Adipocyte (in vitro differentiated cells): ENCODE results near the gene KLHDC1.
A peak's percentile ranks its signal among the peaks of the same experiment; 100 is the strongest.
"Not testable (repeated sequence)": the region's sequence is repeated elsewhere in the genome, so short reads cannot be mapped to it uniquely, and the experiment has no call there.

Experiments
- DNase-seq: peaks from one replicate; pipeline ENCODE4 v3.0.0-alpha.2; 2015; ENCODE audit warnings: low read depth
- H3K27me3 ChIP-seq: replicated peaks from 2 replicates; pipeline ENCODE4 v1.7.0; 2013; ENCODE audit warnings: mild to moderate bottlenecking, low read length, moderate library complexity; ENCODE audit not compliant: control insufficient read depth, insufficient read depth
- H3K36me3 ChIP-seq: 2 replicates; pipeline ENCODE4 v1.7.0; 2013; ENCODE audit warnings: low read length, mild to moderate bottlenecking, moderate library complexity; ENCODE audit not compliant: control insufficient read depth, insufficient read depth, severe bottlenecking
- H3K4me1 ChIP-seq: 2 replicates; pipeline ENCODE4 v1.7.0; 2013; ENCODE audit warnings: mild to moderate bottlenecking, low read length, moderate library complexity; ENCODE audit not compliant: control insufficient read depth, insufficient read depth
- H3K4me3 ChIP-seq: 2 replicates; pipeline ENCODE4 v1.7.0; 2013; ENCODE audit warnings: mild to moderate bottlenecking, low read length, moderate library complexity
- H3K9ac ChIP-seq: 2 replicates; pipeline ENCODE4 v1.7.0; 2013; ENCODE audit warnings: mild to moderate bottlenecking, low read length, moderate library complexity
- H3K9me3 ChIP-seq: 2 replicates; pipeline ENCODE4 v1.7.0; 2013; ENCODE audit warnings: mild to moderate bottlenecking, low read length, moderate library complexity; ENCODE audit not compliant: control insufficient read depth

Gene KLHDC1

DNA sequence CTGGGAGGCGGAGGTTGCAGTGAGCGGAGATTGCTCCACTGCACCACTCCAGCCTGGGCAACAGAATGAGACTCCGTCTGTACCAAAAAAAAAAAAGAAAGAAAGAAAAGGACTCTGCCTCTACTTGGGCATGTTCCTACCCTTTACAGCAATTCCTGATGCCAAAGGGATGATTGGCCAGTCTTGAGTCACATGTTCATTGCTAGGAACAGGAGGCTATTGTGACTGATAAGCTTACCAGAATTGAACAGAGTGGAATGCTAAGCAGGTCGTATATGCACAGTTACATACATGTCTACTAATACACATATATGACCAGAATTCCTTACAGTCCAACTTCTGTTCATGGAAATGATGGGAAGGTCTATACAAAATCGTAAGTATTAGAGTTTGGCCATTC lies 34.3 kb downstream of the KLHDC1 start:
- H3K27me3 ChIP-seq = no peaks in the 10 kb centered on the region
- no peak overlapping the region for H3K4me3 ChIP-seq
- no peak overlapping the region for H3K9ac ChIP-seq
- no peaks in the 10 kb centered on the region for H3K9me3 ChIP-seq
- H3K4me1 ChIP-seq = no peaks in the 10 kb centered on the region
- peaks cover 48% of the 10 kb centered on the region for H3K36me3 ChIP-seq
- DNase-seq = no peak

DNA sequence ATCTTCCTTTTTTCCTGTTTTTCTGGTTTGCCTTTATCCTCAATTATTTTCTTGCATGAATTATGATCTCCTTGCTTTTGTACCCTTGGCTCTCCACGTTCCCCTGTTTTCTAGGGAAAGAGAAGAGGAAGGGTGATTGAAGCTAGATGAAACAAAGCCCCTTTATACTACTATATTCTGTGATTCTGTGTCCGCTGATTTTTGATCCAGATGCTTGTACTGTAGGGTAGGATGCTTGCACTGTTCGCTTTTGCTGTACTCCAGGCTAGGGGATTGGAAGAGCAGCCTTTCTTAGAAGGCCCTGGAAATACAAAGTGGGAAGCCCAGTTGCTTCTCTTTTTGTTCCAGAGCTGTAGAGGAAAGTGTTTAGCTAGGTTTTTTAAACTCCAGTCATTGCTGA lies 40.0 kb downstream of the KLHDC1 start:
- DNase-seq = no peak
- Histone ChIP-seq H3K27me3 (no peaks in the 10 kb centered on the region), H3K4me3 (no peak overlapping the region), H3K9ac (no peak overlapping the region), H3K36me3 (peaks cover 32% of the 10 kb centered on the region), H3K4me1 (no peaks in the 10 kb centered on the region), H3K9me3 (no peaks in the 10 kb centered on the region)

DNA sequence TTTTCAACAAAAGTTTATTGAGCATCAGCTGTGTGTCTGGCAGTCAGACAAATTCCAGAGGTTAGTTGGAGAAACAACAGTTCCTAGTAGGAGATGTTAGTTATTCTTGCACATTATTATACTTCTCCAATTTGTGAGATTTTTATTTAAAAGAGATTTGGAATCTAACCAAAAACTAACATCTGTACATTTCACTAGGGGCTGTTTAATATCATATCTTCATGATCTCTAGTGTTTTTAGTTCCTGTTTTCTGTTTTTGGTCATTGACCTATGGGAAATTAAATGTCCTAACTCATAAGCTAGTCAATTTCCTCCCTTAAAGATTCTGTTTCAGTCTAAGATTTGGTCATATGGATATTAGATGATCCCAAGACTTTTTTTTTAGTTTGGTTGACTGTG lies 40.9 kb downstream of the KLHDC1 start:
- H3K9ac ChIP-seq = no peak overlapping the region
- H3K9me3 ChIP-seq = no peaks in the 10 kb centered on the region
- H3K27me3 ChIP-seq = no peaks in the 10 kb centered on the region
- H3K4me3 ChIP-seq = no peak overlapping the region
- DNase-seq = no peak
- H3K36me3 ChIP-seq = peaks cover 26% of the 10 kb centered on the region
- H3K4me1 ChIP-seq = no peaks in the 10 kb centered on the region

DNA sequence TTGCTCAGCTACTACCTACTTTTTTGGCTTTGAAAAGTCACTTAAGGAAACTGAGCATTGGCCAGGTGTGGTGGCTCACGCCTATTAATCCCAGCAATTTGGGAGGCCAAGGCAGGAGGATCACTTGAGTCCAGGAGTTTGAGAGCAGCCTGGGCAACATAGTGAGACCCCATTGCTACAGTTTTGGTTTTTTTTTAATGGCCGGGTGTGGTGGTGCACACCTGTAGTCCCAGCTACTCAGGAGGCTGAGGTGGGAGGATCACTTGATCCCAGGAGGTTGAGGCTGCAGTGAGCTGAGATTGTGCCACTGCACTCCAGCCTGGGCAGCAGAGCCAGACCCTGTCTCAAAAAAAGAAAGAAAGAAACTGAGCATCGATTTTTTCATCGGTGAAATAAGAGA lies 42.7 kb downstream of the KLHDC1 start:
- peaks cover 18% of the 10 kb centered on the region for H3K36me3 ChIP-seq
- H3K9ac ChIP-seq, H3K9me3 ChIP-seq, H3K4me1 ChIP-seq, DNase-seq, H3K27me3 ChIP-seq, H3K4me3 ChIP-seq: not testable (repeated sequence)

DNA sequence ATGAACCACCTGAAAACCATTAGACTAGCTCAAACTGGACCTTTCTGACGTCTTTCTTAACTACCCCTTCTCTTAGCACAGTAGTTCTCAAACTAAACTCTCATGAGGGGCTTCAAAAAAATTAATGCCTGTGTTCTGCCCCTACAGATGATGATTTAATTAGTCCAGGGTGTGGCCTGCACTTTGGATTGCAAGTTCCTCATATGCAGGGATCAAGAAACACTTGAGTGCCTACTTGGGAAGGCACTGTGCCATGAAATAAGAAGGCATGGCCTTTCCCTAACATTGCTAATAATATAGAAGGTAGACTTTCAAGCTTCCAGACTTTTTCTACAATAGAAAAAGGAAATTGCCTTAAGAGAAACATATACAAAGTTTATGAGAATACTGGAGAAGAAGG lies 52.3 kb downstream of the KLHDC1 start:
- H3K36me3 ChIP-seq = peaks cover 31% of the 10 kb centered on the region
- H3K9ac ChIP-seq = no peak overlapping the region
- DNase-seq = no peak
- H3K9me3 ChIP-seq = no peaks in the 10 kb centered on the region
- H3K4me1 ChIP-seq = no peaks in the 10 kb centered on the region
- no peak overlapping the region for H3K4me3 ChIP-seq
- no peaks in the 10 kb centered on the region for H3K27me3 ChIP-seq

DNA sequence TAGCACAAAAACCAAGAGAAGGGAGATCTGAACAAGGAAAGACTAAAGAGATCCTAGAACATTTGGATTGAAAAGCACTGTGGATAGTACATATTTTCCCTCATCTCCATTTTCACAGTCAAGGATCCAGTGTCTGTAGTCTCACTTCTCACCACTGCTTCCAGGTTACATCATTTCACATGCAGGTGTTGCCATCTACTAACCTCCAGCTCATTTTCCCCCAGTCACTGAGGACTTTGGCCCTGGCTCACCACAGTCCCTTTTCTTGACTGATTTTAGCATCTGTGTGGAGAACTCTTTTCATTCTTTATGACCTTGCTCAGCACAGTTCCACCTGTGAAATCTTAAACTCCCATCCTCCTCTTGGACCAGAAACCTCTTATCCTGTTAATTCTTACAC lies 53.6 kb downstream of the KLHDC1 start:
- H3K27me3 ChIP-seq, H3K4me1 ChIP-seq, H3K9me3 ChIP-seq, H3K9ac ChIP-seq, DNase-seq, H3K4me3 ChIP-seq: not testable (repeated sequence)
- peaks cover 38% of the 10 kb centered on the region for H3K36me3 ChIP-seq

DNA sequence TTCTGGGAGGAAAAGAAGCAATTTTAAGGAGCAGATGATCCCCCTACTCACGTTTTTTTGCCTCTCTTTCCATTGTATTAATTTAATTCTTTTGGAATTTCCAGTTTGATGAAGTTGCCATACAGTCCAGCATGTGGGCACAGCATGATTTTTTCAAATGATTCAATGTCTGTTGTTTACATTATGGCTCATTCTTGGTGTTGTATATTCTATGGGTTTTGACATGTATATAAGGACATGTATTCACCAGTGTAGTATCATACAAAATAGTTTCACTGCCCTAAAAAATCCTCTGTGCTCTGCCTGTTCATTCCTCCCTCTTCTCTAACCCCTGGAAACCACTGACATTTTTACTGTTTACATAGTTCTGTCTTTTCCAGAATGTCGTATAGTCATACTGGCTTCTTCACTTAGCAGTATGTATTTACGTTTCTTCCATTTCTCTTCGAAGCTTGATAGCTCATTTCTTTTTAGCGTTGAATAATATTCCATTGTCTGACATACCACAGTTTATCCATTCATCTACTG lies 61.7 kb downstream of the KLHDC1 start:
- Histone ChIP-seq H3K4me1 (no peaks in the 10 kb centered on the region), H3K9me3 (no peaks in the 10 kb centered on the region), H3K4me3 (no peak overlapping the region), H3K27me3 (no peaks in the 10 kb centered on the region), H3K36me3 (peaks cover 19% of the 10 kb centered on the region), H3K9ac (no peak overlapping the region)
- no peak for DNase-seq

DNA sequence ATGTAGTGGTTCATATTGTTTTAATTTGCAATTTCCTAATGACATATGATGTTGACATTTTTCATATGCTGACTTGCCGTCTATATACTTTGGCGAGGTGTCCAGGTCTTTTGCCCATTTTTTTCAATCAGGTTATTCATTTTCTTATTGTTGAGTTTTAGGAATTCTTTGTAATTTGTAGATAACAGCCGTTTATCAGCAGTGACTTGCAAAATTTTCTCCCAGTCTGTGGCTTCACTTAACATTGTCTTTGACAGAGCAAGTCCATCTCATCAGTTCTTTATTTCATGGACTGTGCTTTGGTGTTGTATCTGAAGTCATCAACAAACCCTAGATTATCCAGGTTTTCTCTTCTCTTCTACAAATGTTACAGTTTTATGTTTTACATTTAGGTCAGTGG lies 62.5 kb downstream of the KLHDC1 start:
- DNase-seq = no peak
- no peaks in the 10 kb centered on the region for H3K27me3 ChIP-seq

DNA sequence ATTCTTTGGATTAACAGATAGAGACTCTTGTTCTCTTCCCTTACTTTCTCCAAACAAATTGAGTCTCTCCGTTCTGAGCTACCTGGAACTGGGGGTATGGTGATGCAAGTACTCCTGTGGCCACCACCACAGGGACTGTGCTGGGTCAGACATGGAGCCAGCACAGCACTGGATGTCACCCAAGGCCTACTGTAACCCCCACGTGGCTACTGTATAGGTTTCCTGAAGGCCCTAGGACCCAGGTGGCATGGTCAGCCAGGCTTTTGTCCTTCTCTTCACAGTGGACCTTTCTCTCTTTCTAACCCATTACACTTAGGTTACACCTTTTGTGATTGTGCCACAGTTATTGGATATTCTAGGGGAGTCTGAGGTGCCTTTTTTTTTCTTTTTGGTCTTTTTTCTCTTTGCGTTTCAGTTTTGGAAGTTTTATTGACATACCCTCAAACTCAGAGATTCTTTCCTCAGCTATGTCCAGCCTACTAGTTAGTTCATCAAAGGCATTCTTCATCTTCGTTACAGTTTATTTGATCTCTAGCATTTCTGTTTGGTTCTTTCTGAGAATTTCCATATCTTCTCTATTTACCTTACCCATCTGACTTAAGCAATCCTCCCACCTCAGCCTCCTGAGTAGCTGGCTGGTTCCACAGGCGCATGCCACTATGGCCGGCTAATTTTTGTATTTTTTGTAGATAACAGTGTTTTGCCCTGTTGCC lies 69.1 kb downstream of the KLHDC1 start:
- Histone ChIP-seq H3K9me3 (no peaks in the 10 kb centered on the region), H3K9ac (no peak overlapping the region), H3K4me1 (peaks cover 3% of the 10 kb centered on the region), H3K36me3 (no peaks in the 10 kb centered on the region), H3K4me3 (no peak overlapping the region), H3K27me3 (no peaks in the 10 kb centered on the region)
- no peak for DNase-seq

More for the DNA sequence above, 62.5 kb downstream of the KLHDC1 start:
- Histone ChIP-seq H3K4me1 (no peaks in the 10 kb centered on the region), H3K9ac (no peak overlapping the region), H3K4me3 (no peak overlapping the region), H3K36me3 (peaks cover 19% of the 10 kb centered on the region), H3K9me3 (no peaks in the 10 kb centered on the region)

DNA sequence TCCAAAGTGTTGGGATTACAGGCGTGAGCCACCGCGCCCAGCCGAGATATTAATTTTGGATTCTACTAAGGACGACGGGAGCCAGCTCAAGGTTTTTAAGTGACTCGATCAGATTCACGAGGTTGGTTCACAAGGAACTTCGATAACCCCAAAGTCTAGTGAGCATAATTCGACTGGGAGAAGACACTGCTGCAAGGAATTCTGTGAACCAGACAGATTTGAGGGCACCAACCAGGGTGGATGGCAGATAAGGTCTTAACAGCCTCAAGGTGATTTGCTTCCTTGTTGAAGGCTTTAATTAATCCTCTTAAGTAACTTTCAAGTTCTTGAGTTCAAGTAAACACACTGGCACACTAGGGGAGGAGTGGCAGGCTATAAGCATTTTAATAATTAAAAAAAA lies 73.9 kb downstream of the KLHDC1 start:
- H3K4me1 ChIP-seq = peaks cover 28% of the 10 kb centered on the region
- H3K27me3 ChIP-seq = no peaks in the 10 kb centered on the region
- H3K9ac ChIP-seq = peak overlapping the region; percentile 99
- peaks cover 4% of the 10 kb centered on the region for H3K36me3 ChIP-seq
- no peaks in the 10 kb centered on the region for H3K9me3 ChIP-seq
- DNase-seq = peak; percentile 13
- H3K4me3 ChIP-seq = peak overlapping the region; percentile 92

DNA sequence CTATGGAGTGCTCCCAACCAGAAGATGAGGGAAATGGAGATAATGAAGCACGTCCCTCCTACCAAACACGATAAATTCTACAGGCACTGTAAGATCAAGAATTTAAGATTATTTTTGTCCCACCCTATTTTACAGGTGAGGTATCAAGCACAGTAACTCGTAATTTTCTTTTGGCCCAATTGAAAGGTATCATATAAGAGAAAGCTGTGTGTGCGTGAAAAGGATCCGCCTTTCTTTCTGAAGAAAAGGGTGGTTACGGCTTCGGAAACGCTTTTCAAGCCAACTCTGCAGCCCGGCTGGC lies 74.3 kb downstream of the KLHDC1 start:
- peaks cover 28% of the 10 kb centered on the region for H3K4me1 ChIP-seq
- no peak for DNase-seq
- H3K4me3 ChIP-seq = peak overlapping the region; percentile 92
- no peaks in the 10 kb centered on the region for H3K27me3 ChIP-seq
- peak overlapping the region; percentile 99 for H3K9ac ChIP-seq
- H3K9me3 ChIP-seq = no peaks in the 10 kb centered on the region
- peaks cover 8% of the 10 kb centered on the region for H3K36me3 ChIP-seq
